H1 (cell line): Measurements from ENCODE around the gene VSTM2L.
"Not testable (repeated sequence)": the region's sequence is repeated elsewhere in the genome, so short reads cannot be mapped to it uniquely, and the experiment has no call there.

Source experiments
- ATF3 ChIP-seq: IDR thresholded peaks from 2 replicates; pipeline ENCODE4 v1.6.1; 2011; ENCODE audit warnings: low read depth, mild to moderate bottlenecking, low read length; ENCODE audit not compliant: insufficient read depth
- CTCF ChIP-seq, 3 experiments: IDR thresholded peaks; 1 replicate in 2 of 3; 2 replicates in 1 of 3; pipeline versions ENCODE4 v1.5.1 to v1.6.1; 2011; ENCODE audit warnings: low read length in 3 of 3, mild to moderate bottlenecking in 3 of 3, inconsistent platforms in 2 of 3, low read depth in 1 of 3, moderate library complexity in 1 of 3; ENCODE audit not compliant: insufficient read depth in 1 of 3; ENCODE audit errors: control extremely low read depth in 1 of 3
- EP300 ChIP-seq, 2 experiments: IDR thresholded peaks; 1 replicate in 1 of 2; 2 replicates in 1 of 2; pipeline ENCODE4 v1.6.1; 2011 to 2012; ENCODE audit warnings: low read depth in 2 of 2, low read length in 2 of 2, mild to moderate bottlenecking in 2 of 2, borderline replicate concordance in 1 of 2, inconsistent platforms in 1 of 2, moderate library complexity in 1 of 2
- EZH2 ChIP-seq: fragments of 200-600 bp; sonication (generic); IDR thresholded peaks from 2 replicates; pipeline ENCODE4 v1.7.1; 2012; ENCODE audit warnings: low read depth, mild to moderate bottlenecking, moderate library complexity, low read length, inconsistent platforms; ENCODE audit not compliant: severe bottlenecking
- GABPA ChIP-seq: IDR thresholded peaks from 2 replicates; pipeline ENCODE4 v1.6.1; 2011; ENCODE audit warnings: mild to moderate bottlenecking, low read length, moderate library complexity, borderline replicate concordance; ENCODE audit not compliant: insufficient read depth
- MAX ChIP-seq: IDR thresholded peaks from 2 replicates; pipeline ENCODE4 v1.6.1; 2012; ENCODE audit warnings: inconsistent platforms
- NANOG ChIP-seq: IDR thresholded peaks from 2 replicates; pipeline ENCODE4 v1.6.1; 2011; ENCODE audit warnings: low read length, low read depth, mild to moderate bottlenecking, inconsistent platforms; ENCODE audit not compliant: insufficient read depth, poor library complexity, severe bottlenecking
- POLR2A ChIP-seq, 2 experiments: IDR thresholded peaks; 1 replicate in 1 of 2; 2 replicates in 1 of 2; pipeline ENCODE4 v1.6.1; 2011; ENCODE audit warnings: low read depth in 2 of 2, low read length in 2 of 2, mild to moderate bottlenecking in 2 of 2; ENCODE audit errors: control extremely low read depth in 1 of 2
- RAD21 ChIP-seq, 2 experiments: IDR thresholded peaks in 1 of 2; conservative IDR thresholded peaks in 1 of 2; 2 replicates each; pipeline ENCODE4 v1.6.1; 2011; ENCODE audit warnings: low read depth in 2 of 2, low read length in 2 of 2, improper control_type of control experiment in 1 of 2, inconsistent platforms in 1 of 2, mild to moderate bottlenecking in 1 of 2, moderate library complexity in 1 of 2
- RXRA ChIP-seq: IDR thresholded peaks from 2 replicates; pipeline ENCODE4 v1.6.1; 2011; ENCODE audit warnings: low read depth, mild to moderate bottlenecking, low read length, moderate library complexity; ENCODE audit not compliant: insufficient read depth
- TBP ChIP-seq: IDR thresholded peaks from 2 replicates; pipeline ENCODE4 v1.6.1; 2011; ENCODE audit warnings: low read depth, low read length, improper control_type of control experiment
- TCF12 ChIP-seq: IDR thresholded peaks from 2 replicates; pipeline ENCODE4 v1.6.1; 2011; ENCODE audit warnings: low read depth, mild to moderate bottlenecking, low read length

- not testable (repeated sequence) for TF ChIP-seq CTCF (IDR thresholded peaks at IDR 0.05; ENCODE audit: control extremely low read depth in 1 of 3, insufficient read depth in 1 of 3, low read depth in 1 of 3, low read length in 3 of 3); EZH2; ATF3; EP300 (IDR thresholded peaks at IDR 0.05; ENCODE audit: borderline replicate concordance in 1 of 2, low read depth in 2 of 2, low read length in 2 of 2); TCF12; RAD21 (IDR thresholded peaks at IDR 0.05 in 1 of 2, conservative IDR thresholded peaks at IDR 0.05 in 1 of 2; ENCODE audit: low read depth in 2 of 2, low read length in 2 of 2); MAX; POLR2A (IDR thresholded peaks at IDR 0.05; ENCODE audit: control extremely low read depth in 1 of 2, low read depth in 2 of 2, low read length in 2 of 2); NANOG; RXRA; TBP; GABPA
Observed at GRCh38 chr20:37856034-37856433, 46.9 kb upstream of the VSTM2L start.
